GM23248 (cell line): ENCODE results near the gene SYT15.
"Not testable (repeated sequence)": the region's sequence is repeated elsewhere in the genome, so short reads cannot be mapped to it uniquely, and the experiment has no call there.

ENCODE experiments used
- EZH2 ChIP-seq: fragments of 200-600 bp; sonication (generic); IDR thresholded peaks from 2 replicates; pipeline ENCODE4 v1.6.1; 2018; ENCODE audit warnings: antibody characterized with exemption, mild to moderate bottlenecking; ENCODE audit not compliant: insufficient read depth, poor library complexity, severe bottlenecking
- EZH2phosphoT487 ChIP-seq: fragments of 200-600 bp; sonication (generic); IDR thresholded peaks from 2 replicates; pipeline ENCODE4 v1.6.1; 2018; ENCODE audit warnings: antibody characterized with exemption, moderate library complexity, mild to moderate bottlenecking, low read depth; ENCODE audit not compliant: insufficient read depth

DNA sequence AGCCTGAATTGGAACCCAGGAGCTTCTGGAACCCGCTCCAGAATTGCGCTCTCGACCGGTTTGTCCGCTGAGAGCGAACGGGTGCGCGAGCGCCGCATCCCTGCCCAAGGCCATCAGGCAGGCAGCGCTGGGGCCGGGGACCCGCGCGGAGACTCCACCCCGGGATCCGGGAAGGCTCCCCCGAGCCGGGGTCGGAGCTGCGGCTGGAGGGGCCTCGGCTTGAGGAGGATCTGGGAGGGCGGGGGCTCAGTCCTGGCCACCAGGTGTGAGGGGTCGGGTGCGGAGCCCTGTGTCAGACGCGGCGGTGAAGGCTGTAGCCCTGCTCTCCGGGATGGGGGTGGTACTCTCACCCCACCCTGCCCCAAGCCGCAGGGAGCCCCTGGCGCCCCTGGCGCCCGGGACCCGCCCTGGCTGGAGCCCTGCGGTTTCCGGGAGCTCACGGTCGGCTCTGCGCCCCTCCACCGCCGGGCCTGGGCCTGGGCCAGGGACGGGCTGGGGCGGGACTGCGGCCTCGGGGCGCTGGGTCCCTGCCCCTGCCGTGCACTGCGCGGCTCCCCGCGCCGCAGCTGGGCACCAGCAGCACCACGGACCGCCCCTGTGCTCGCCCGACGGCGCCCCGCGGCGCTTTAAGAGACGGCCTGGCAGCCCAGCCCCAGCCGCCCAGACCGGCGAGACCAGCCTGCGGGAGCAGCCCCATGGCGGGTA lies at the start of gene SYT15:
- TF ChIP-seq EZH2, EZH2phosphoT487: not testable (repeated sequence)
